Ovary (tissue), 3 donors: Measurements from ENCODE around the gene RNF19B.

Experiments used
- EP300 ChIP-seq: sonication (generic); formaldehyde crosslinking; IDR thresholded peaks from one replicate; pipeline ENCODE4 v1.6.1; 2017; ENCODE audit warnings: antibody characterized with exemption
- POLR2A ChIP-seq: fragments of 450-650 bp; IDR thresholded peaks from one replicate; pipeline ENCODE4 v1.6.1; 2017; ENCODE audit warnings: antibody characterized with exemption, mild to moderate bottlenecking, moderate library complexity
- TF ChIP-seq, protein P1 (sequence below), 3 donors: fragments of 450-650 bp in 2 of 3; fragments of 200-600 bp in 1 of 3; IDR thresholded peaks; one replicate each; pipeline versions ENCODE4 v1.5.1 to v1.8.0; 2016 to 2022; ENCODE audit warnings: antibody characterized with exemption in 3 of 3, mild to moderate bottlenecking in 1 of 3
- donor health status: DM: no; HTN: no; CAD: no.

- TF ChIP-seq, protein P1, sequence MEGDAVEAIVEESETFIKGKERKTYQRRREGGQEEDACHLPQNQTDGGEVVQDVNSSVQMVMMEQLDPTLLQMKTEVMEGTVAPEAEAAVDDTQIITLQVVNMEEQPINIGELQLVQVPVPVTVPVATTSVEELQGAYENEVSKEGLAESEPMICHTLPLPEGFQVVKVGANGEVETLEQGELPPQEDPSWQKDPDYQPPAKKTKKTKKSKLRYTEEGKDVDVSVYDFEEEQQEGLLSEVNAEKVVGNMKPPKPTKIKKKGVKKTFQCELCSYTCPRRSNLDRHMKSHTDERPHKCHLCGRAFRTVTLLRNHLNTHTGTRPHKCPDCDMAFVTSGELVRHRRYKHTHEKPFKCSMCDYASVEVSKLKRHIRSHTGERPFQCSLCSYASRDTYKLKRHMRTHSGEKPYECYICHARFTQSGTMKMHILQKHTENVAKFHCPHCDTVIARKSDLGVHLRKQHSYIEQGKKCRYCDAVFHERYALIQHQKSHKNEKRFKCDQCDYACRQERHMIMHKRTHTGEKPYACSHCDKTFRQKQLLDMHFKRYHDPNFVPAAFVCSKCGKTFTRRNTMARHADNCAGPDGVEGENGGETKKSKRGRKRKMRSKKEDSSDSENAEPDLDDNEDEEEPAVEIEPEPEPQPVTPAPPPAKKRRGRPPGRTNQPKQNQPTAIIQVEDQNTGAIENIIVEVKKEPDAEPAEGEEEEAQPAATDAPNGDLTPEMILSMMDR (IDR thresholded peaks at IDR 0.05), result no peak
- TF ChIP-seq POLR2A (no peak), EP300 (no peak)
These were observed 36.3 kb downstream of the RNF19B start for GRCh38 chr1:32928285-32928684.
